SKM-1 treated with dmso at 0.1 percent for 144 hours (cell line): ENCODE measurements around the gene AP3B1.

Experiments used
- DNase-seq: peaks from one replicate; lab custom pipeline; 2025; ENCODE audit not compliant: unreplicated experiment; lab: John Stamatoyannopoulos, UW

Gene AP3B1

DNA sequence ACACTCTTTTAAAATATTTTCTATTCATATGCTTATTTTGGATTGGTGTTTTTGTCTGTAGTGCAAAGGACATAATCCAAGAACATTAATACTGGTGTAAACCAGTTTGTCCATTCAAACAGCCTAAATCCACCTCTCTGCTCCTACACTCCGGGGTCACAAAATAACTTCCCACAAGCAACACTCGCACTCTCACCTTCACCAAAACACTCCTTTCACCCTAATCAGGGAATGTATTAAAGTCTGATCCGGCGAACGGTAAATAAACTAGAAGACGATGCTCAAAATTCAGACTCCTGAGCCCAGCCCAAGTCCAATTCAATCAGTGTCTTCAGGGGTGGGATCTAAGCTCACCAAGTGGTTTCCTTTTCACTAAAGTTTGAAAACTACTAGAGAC lies 649 bp downstream of the AP3B1 start:
- no peak for DNase-seq

- DNase-seq = no peak
Measured at GRCh38 chr5:78291687-78292086, 2.8 kb downstream of the AP3B1 start.

- peak; percentile 37 for DNase-seq
Measured at GRCh38 chr5:78289911-78290310, 4.6 kb downstream of the AP3B1 start.

DNA sequence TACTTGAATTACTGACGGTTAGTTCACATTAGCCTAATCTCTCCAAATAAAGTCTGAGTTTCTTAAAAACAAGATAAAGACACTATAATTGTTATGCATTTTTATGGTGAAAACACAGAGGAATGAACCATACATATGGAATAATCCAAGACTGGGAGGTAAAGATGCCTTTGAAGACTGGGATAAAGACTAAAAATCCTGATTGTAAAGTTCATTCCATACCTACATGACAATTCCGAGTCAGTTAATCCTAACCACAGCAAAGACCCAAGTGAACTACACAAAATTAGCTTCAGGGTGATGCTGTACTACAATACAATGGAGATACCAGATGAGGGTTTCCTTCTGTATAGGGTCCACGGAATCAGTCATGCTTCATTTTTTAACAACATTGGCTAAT lies 6.3 kb downstream of the AP3B1 start:
- no peak for DNase-seq

DNA sequence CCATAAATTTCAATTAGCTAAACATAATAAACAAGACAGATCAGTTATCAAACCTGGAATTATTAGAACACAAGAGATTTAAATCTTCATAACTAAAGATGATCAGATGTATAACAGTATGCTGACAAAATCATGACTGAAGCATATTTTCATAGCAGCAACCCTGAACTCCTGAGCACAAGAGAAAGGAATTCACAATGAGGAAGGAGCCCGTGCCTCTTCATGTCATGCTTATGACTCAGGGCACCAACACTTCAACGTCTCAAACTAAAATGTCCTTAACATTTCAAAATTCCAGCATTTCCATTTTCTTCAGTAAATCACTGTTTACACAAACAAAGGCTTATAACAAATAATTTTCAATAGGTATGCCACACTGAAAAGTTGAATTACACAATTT lies 6.7 kb downstream of the AP3B1 start:
- no peak for DNase-seq

DNA sequence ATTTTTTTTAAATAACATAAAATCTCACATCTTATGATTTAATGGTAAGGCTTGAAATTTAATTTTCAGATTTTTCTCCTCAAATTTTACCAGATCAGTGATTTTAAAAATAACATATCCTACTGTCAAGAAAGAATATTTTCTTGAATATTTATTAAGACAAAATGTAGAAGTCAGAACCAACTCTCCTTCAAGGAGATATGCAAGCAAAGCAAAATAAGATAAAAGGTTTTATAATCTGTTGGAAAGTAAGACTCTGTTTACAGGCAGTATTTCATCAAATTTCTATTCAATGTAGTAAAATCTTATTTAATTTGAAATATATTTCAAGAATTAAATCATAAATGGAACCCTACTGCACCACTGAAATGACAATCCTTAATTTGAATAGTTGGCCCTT lies 7.3 kb downstream of the AP3B1 start:
- no peak for DNase-seq

DNA sequence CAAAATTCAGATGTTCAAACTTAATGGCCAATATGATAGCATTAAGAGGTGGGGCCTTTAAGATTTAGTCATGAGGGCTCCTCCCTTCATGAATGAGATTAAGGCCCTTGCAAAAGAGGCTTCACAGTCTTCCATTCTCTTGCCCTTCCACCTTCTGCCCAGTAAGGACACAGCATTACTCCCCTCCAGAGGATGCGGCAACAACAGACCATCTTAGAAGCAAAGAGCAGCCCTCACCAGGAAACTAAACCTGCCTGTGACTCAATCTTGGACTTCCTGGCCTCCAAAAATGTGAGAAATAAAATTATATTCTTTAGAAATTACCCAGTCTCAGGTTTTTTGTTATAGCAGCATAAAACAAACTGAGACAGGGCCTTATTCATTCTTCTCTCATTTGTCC lies 8.2 kb downstream of the AP3B1 start:
- DNase-seq = no peak

DNA sequence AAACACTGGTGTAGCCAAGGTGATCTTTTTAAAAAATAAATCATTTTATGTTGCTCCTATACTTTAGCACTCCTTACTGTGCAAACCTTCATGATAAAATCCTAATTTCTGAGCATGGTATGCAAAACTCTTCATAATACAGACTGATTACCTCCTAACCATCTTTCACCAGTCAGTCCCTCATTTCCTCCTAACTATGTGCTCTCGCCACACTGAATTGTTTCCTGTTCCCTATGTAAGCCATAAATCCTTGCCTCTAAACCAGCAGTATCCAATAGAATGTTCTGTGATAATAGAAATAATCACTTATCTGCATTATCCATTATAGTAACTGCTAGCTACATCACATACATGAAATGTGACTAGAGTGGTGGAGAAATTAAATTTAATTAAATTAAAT lies 10.7 kb downstream of the AP3B1 start:
- DNase-seq = no peak

GRCh38 chr5:78283105-78283504 lies 11.4 kb downstream of the AP3B1 start:
- no peak for DNase-seq

GRCh38 chr5:78280261-78280660 lies 14.2 kb downstream of the AP3B1 start:
- DNase-seq = no peak

DNA sequence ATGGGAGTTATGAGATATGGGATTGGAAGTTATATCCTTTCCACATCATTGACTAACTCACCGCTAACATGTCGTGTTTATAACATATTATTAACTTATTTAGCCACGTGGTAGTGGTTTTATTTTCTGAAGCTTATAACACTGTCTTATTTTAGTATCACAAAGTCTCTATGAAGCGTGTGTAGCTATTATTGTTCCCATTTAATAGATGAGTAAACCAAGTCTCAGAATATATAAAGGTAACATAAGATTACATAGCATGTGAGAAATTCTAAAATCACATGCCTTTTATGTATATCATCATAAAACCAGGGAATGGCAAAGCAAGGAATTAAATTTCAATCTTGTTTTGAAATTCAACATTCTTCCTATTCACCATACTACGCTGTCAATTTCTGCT lies 15.3 kb downstream of the AP3B1 start:
- no peak for DNase-seq

- DNase-seq = no peak
Measured at GRCh38 chr5:78277715-78278114, 16.8 kb downstream of the AP3B1 start.

DNA sequence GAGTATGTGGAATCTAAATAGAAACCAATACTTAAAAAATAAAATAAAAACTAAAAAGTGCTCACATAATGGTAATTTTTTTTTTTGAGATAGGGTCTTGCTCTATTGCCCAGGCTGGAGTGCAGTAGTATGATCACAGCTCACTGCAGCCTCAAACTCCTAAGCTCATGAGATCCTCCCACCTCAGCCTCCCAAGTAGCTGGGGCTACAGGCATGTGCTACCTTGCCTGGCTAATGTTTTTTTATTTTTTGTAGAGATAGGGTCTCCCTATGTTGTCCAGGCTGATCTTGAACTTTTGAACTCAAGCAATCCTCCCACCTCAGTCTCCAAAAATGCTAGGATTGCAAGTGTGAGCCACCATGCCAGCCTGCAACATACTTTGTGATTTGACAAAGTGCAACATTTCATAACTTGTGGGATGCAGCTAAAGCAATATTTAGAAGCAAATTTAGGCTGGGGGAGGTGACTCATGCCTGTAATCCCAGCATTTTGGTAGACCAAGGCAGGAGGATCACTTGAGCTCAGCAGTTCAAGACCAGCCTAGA lies 18.4 kb downstream of the AP3B1 start:
- no peak for DNase-seq

DNA sequence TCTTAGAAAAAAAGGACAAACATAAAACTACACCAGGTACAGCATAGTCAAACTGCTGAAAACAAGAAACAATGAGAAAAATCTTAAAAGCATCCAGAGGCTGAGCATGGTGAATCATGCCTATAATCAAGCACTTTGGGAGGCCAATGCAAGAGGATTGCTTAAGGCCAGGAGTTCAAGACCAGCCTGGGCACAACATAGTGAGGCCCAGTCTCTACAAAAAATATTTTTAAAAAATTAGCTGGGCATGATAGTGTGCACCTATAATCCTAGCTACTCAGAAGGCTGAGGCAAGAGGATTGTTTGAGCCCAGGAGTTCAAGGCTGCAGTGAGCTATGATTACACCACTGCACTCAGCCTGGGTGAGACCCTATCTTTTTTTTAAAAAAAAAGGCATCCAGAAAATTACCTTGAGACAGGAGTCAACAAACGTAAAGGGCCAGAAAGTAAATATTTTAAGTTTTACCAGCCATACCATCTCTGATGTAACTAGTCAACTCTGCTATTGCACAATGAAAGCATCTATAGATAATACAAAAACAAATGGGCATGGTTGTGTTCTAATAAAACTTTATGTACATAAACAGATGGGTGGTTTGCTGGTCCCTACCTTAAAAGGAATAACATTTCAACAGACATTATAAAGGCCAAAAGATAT lies 19.8 kb downstream of the AP3B1 start:
- no peak for DNase-seq

GRCh38 chr5:78273436-78273835 lies 21.1 kb downstream of the AP3B1 start:
- DNase-seq = no peak

DNA sequence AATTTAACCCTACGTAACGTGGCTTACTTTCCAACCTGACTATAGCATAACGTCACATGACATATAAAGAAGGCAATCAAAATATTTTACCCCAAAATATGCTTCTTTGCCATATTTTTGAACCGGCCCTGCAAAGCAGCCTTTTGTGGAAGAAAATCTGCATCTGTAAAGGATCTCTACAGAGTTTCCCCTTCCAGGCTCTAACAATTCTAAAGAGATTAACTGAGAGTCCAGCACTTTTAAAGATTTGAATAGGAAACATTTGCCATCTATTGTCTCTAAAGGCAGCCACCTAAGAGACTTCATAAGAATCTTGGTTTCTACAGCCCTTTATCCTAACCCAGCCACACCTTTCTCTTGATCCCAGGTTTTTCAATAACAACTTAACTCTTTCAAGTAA lies 22.7 kb downstream of the AP3B1 start:
- DNase-seq = no peak

GRCh38 chr5:78269088-78269703 lies 25.3 kb downstream of the AP3B1 start:
- no peak for DNase-seq

- peak; percentile 55 for DNase-seq
Measured at GRCh38 chr5:78268356-78268755, 26.1 kb downstream of the AP3B1 start.

- no peak for DNase-seq
Measured at GRCh38 chr5:78265163-78265562, 29.3 kb downstream of the AP3B1 start.

GRCh38 chr5:78264600-78264999 lies 29.9 kb downstream of the AP3B1 start:
- DNase-seq = no peak

GRCh38 chr5:78260771-78261170 lies 33.7 kb downstream of the AP3B1 start:
- no peak for DNase-seq

- DNase-seq = no peak
Measured at GRCh38 chr5:78253201-78253600, 41.3 kb downstream of the AP3B1 start.

DNA sequence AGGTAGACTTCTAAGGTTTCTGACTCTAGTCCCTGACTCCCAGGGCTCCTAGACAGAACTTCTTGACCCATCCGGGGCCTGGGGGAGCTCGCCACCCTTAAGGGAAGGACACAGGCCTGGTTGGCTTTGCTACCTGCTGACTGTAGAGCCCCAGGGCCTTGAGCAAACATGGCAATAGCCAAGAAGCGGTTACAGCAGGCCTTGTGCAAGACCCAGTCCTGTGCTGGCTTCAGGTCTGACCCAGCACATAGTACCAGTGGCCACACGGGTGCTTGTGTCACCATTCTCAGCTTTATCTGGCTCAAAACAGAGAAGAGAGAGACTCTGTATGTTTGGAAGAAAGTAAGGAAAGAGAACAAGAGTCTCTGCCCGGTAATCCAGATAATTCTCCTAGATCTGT lies 41.8 kb downstream of the AP3B1 start:
- DNase-seq = no peak
